OCI-LY1 (cell line): ENCODE measurements around the gene PDE4D.

ENCODE experiments used
- H2AFZ ChIP-seq: fragments of 200-600 bp; sonication (generic), shearing (Covaris generic); 2 replicates; pipeline ENCODE4 v1.6.0; 2014; ENCODE audit warnings: antibody characterized with exemption, mild to moderate bottlenecking, low read length
- H3F3A ChIP-seq: fragments of 200-600 bp; sonication (generic), shearing (Covaris generic); 2 replicates; pipeline ENCODE4 v1.6.0; 2014; ENCODE audit warnings: mild to moderate bottlenecking, antibody characterized with exemption, low read length, moderate library complexity; ENCODE audit not compliant: insufficient read depth
- H3K27ac ChIP-seq: fragments of 200-600 bp; sonication (generic); 2 replicates; pipeline ENCODE4 v1.5.1; 2014; ENCODE audit warnings: low read length, mixed run types, mild to moderate bottlenecking, low read depth; ENCODE audit not compliant: poor library complexity, severe bottlenecking
- H3K27me3 ChIP-seq: fragments of 200-600 bp; sonication (generic); 2 replicates; pipeline ENCODE4 v1.6.0; 2014; ENCODE audit warnings: antibody characterized with exemption, mild to moderate bottlenecking, low read length, moderate library complexity; ENCODE audit not compliant: insufficient read depth
- H3K36me3 ChIP-seq: fragments of 200-600 bp; sonication (generic); 2 replicates; pipeline ENCODE4 v1.6.1; 2014; ENCODE audit warnings: mild to moderate bottlenecking, antibody characterized with exemption, low read length, moderate library complexity, mixed read lengths; ENCODE audit not compliant: insufficient read depth
- H3K4me1 ChIP-seq: fragments of 200-600 bp; sonication (generic); 2 replicates; pipeline ENCODE4 v1.5.1; 2014; ENCODE audit warnings: mild to moderate bottlenecking, low read length, moderate library complexity; ENCODE audit not compliant: insufficient read depth, severe bottlenecking
- H3K4me2 ChIP-seq: fragments of 200-600 bp; sonication (generic), shearing (Covaris generic); 2 replicates; pipeline ENCODE4 v1.6.1; 2014; ENCODE audit warnings: low read length
- H3K4me3 ChIP-seq: fragments of 200-600 bp; sonication (generic); 2 replicates; pipeline ENCODE4 v1.5.1; 2014; ENCODE audit warnings: low read length, low read depth, mild to moderate bottlenecking, mixed read lengths; ENCODE audit not compliant: poor library complexity, severe bottlenecking
- H3K79me2 ChIP-seq: fragments of 200-600 bp; shearing (Covaris generic); 2 replicates; pipeline ENCODE4 v1.6.1; 2016; ENCODE audit warnings: mixed run types, low read length, mixed read lengths; ENCODE audit not compliant: insufficient read depth
- H3K9ac ChIP-seq: fragments of 200-600 bp; sonication (generic), shearing (Covaris generic); 2 replicates; pipeline ENCODE4 v1.6.1; 2014; ENCODE audit warnings: mild to moderate bottlenecking, low read length, mixed read lengths
- H3K9me2 ChIP-seq: fragments of 200-600 bp; sonication (generic), shearing (Covaris generic); 2 replicates; pipeline ENCODE4 v1.6.1; 2014; ENCODE audit warnings: low read depth, mild to moderate bottlenecking, low read length, mixed read lengths
- H3K9me3 ChIP-seq: fragments of 200-600 bp; shearing (Covaris generic); 2 replicates; pipeline ENCODE4 v1.6.1; 2014; ENCODE audit warnings: low read length, mixed read lengths
- H4K20me1 ChIP-seq: fragments of 200-600 bp; sonication (generic), shearing (Covaris generic); 2 replicates; pipeline ENCODE4 v1.6.0; 2016; ENCODE audit warnings: mild to moderate bottlenecking, low read length; ENCODE audit not compliant: insufficient read depth
- CTCF ChIP-seq: fragments of 200-600 bp; sonication (generic), shearing (Covaris generic); IDR thresholded peaks from 2 replicates; pipeline ENCODE4 v1.5.1; 2017; ENCODE audit warnings: mild to moderate bottlenecking, antibody characterized with exemption, low read length, moderate library complexity, mixed read lengths
- EZH2 ChIP-seq: fragments of 200-600 bp; sonication (generic), shearing (Covaris generic); IDR thresholded peaks from 2 replicates; pipeline ENCODE4 v1.8.0; 2017; ENCODE audit warnings: borderline replicate concordance, mixed run types, mild to moderate bottlenecking, antibody characterized with exemption, low read length, moderate library complexity, mixed read lengths

PDE4D gene

DNA sequence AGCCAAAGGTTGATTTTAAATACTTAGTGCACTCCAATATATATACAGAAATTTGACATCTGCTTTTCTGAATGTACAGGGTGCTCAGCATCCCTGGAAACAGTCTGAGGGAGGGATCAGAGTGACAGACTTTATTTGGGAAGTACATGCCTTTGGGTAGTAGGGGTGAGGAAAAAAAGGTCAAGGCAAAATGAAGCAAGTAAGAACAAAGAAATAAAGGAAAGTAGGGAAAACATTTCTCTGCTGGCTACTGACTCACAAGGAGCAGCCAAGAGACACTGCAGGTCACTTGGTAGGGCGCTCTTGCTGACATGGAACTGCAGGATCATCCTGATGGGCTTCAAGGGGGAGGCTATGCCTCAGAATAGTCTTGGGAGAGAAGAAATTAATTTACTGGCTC is 929.7 kb downstream of the PDE4D start:
- no peaks in the 10 kb centered on the region for H3K79me2 ChIP-seq
- H3K27me3 ChIP-seq: no peaks in the 10 kb centered on the region
- no peak overlapping the region for H3K27ac ChIP-seq
- H3F3A ChIP-seq: no peaks in the 10 kb centered on the region
- H2AFZ ChIP-seq: no peak overlapping the region
- H3K4me1 ChIP-seq: no peaks in the 10 kb centered on the region
- no peak overlapping the region for H3K9ac ChIP-seq
- H3K36me3 ChIP-seq: no peaks in the 10 kb centered on the region
- no peak overlapping the region for H3K4me3 ChIP-seq
- no peaks in the 10 kb centered on the region for H4K20me1 ChIP-seq
- H3K4me2 ChIP-seq: no peak overlapping the region
- TF ChIP-seq CTCF (no peak), EZH2 (no peak)
- no peaks in the 10 kb centered on the region for H3K9me3 ChIP-seq
- no peaks in the 10 kb centered on the region for H3K9me2 ChIP-seq

GRCh38 chr5:58963361-58963760 is 930.2 kb downstream of the PDE4D start:
- Histone ChIP-seq H3K4me1 (no peaks in the 10 kb centered on the region), H3K27ac (no peak overlapping the region), H3K79me2 (no peaks in the 10 kb centered on the region), H3K36me3 (no peaks in the 10 kb centered on the region), H3K9ac (no peak overlapping the region), H3K4me3 (no peak overlapping the region), H3K9me2 (no peaks in the 10 kb centered on the region), H3K9me3 (no peaks in the 10 kb centered on the region), H3K4me2 (no peak overlapping the region), H3K27me3 (no peaks in the 10 kb centered on the region), H4K20me1 (no peaks in the 10 kb centered on the region), H2AFZ (no peak overlapping the region), H3F3A (no peaks in the 10 kb centered on the region)
- TF ChIP-seq CTCF: no peak
- no peak for TF ChIP-seq EZH2

DNA sequence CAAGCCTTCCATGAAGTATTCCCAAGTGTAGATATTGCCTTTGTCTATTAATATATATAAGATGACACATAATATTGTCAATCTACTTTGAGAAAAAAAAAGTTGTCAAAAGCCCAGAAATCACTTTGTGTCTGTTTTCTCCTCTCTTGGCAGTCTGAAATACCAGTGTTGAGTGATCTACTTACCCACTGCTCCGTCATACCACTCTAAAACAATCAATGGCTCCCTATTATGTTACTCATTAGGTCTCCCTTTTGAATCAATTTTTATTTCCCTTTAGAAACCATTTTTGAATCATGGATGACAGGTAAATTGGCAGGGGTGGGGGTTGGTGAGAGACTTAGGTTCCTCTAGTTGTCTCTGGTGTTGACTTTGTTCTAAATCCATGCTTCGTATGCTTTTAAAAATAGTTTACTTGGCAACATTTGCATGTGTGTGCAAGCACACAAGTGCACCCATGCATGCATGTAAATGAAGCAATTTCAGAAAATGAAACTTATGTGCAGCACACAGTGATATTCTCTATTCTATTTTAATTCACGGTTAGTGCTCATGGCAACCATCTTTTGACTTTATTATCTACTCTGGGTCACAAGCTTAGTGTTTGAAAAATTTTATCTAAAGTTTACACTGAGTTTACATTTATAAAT is 931.8 kb downstream of the PDE4D start:
- Histone ChIP-seq H3K27ac (no peak overlapping the region), H3K36me3 (no peaks in the 10 kb centered on the region), H3K9me3 (no peaks in the 10 kb centered on the region), H3K9me2 (no peaks in the 10 kb centered on the region), H4K20me1 (no peaks in the 10 kb centered on the region), H3K4me3 (no peak overlapping the region), H3K4me1 (no peaks in the 10 kb centered on the region), H3F3A (no peaks in the 10 kb centered on the region), H3K79me2 (no peaks in the 10 kb centered on the region), H3K27me3 (no peaks in the 10 kb centered on the region), H2AFZ (no peak overlapping the region), H3K4me2 (no peak overlapping the region), H3K9ac (no peak overlapping the region)
- TF ChIP-seq CTCF: no peak
- TF ChIP-seq EZH2: no peak
